ENCODE data around the gene PTPRK.

DNA sequence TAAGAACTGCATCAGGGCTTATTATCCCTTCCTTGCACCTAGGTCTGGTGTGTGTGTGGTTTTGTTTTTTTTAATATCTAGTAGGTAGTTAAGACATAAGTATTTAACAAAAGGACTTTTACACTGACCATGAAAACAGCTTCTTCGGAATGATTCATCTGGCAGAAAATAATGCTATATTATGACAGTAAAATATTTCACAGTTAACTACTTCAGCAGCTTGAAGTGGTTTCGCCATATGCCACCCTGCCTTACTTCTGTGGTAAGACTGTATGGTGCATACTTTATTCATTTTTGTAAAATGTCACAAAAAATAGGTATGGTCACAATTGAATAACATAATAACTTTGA, 858 bp upstream of the PTPRK start:
- no peak for TF ChIP-seq TOX (CRISPR knock-in tag; IDR thresholded peaks at IDR 0.05; ENCODE audit: borderline replicate concordance)
- TF ChIP-seq, protein P1, sequence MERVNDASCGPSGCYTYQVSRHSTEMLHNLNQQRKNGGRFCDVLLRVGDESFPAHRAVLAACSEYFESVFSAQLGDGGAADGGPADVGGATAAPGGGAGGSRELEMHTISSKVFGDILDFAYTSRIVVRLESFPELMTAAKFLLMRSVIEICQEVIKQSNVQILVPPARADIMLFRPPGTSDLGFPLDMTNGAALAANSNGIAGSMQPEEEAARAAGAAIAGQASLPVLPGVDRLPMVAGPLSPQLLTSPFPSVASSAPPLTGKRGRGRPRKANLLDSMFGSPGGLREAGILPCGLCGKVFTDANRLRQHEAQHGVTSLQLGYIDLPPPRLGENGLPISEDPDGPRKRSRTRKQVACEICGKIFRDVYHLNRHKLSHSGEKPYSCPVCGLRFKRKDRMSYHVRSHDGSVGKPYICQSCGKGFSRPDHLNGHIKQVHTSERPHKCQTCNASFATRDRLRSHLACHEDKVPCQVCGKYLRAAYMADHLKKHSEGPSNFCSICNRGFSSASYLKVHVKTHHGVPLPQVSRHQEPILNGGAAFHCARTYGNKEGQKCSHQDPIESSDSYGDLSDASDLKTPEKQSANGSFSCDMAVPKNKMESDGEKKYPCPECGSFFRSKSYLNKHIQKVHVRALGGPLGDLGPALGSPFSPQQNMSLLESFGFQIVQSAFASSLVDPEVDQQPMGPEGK (CRISPR knock-in tag; IDR thresholded peaks at IDR 0.05; ENCODE audit: borderline replicate concordance): no peak

Data from SK-N-SH treated with all-trans-retinoic acid at 6 μM for 48 hours (cell line).